ENCODE results near the gene TMEM86B. TPM values are rescaled to one million over a fixed set of nuclear protein-coding genes. Genes with fewer than 3 reads are reported as not detected.

Gene TMEM86B
- total RNA-seq, 1 donor from 2014 or later = 7.7 TPM

GRCh38 chr19:55264531-55264930 is 36.0 kb upstream of the TMEM86B start:
- no peaks in the 10 kb centered on the region for H3K27me3 Mint-ChIP-seq
- H3K27ac Mint-ChIP-seq = no peak overlapping the region
- H3K4me3 Mint-ChIP-seq = no peak overlapping the region
- intact Hi-C loops (cut with micrococcal nuclease) = no loop called here
- H3K36me3 Mint-ChIP-seq (ENCODE audit: low read depth) = peaks cover 21% of the 10 kb centered on the region
- peaks cover 7% of the 10 kb centered on the region for H3K4me1 Mint-ChIP-seq
- DNase-seq = no peak
- peaks cover 6% of the 10 kb centered on the region for H3K9me3 Mint-ChIP-seq

GRCh38 chr19:55262359-55262758 is 33.8 kb upstream of the TMEM86B start:
- H3K27ac Mint-ChIP-seq = no peak overlapping the region
- H3K27me3 Mint-ChIP-seq = peaks cover 2% of the 10 kb centered on the region
- H3K4me1 Mint-ChIP-seq = peaks cover 15% of the 10 kb centered on the region
- peaks cover 23% of the 10 kb centered on the region for H3K36me3 Mint-ChIP-seq (ENCODE audit: low read depth)
- intact Hi-C loops (cut with micrococcal nuclease) = no loop called here
- no peak for DNase-seq
- H3K9me3 Mint-ChIP-seq = peaks cover 6% of the 10 kb centered on the region
- H3K4me3 Mint-ChIP-seq = no peak overlapping the region

GRCh38 chr19:55261671-55262126 is 33.1 kb upstream of the TMEM86B start:
- peaks cover 6% of the 10 kb centered on the region for H3K9me3 Mint-ChIP-seq
- H3K27ac Mint-ChIP-seq = no peak overlapping the region
- H3K27me3 Mint-ChIP-seq = peaks cover 2% of the 10 kb centered on the region
- intact Hi-C loops (cut with micrococcal nuclease) = no loop called here
- H3K4me3 Mint-ChIP-seq = no peak overlapping the region
- peaks cover 27% of the 10 kb centered on the region for H3K36me3 Mint-ChIP-seq (ENCODE audit: low read depth)
- H3K4me1 Mint-ChIP-seq = peaks cover 20% of the 10 kb centered on the region
- DNase-seq = no peak

- no peaks in the 10 kb centered on the region for H3K9me3 Mint-ChIP-seq
- peaks cover 36% of the 10 kb centered on the region for H3K36me3 Mint-ChIP-seq (ENCODE audit: low read depth)
- H3K4me3 Mint-ChIP-seq = peak overlapping the region; percentile 89
- H3K27ac Mint-ChIP-seq = peak overlapping the region; percentile 99
- peaks cover 2% of the 10 kb centered on the region for H3K27me3 Mint-ChIP-seq
- DNase-seq = no peak
- peaks cover 38% of the 10 kb centered on the region for H3K4me1 Mint-ChIP-seq
- intact Hi-C loops (cut with micrococcal nuclease) = loop anchor here (1.0 to 10.0 kb wide), 9 partner anchors 21 to 1055 kb away; partner anchors contain the start of genes FIZ1, HSPBP1, LENG9 and PPP1R12C
These were observed 31.1 kb upstream of the TMEM86B start for GRCh38 chr19:55259540-55260210.

- H3K27me3 Mint-ChIP-seq = peaks cover 2% of the 10 kb centered on the region
- peak within 1 kb of the TSS; percentile 96 for H3K4me3 Mint-ChIP-seq
- intact Hi-C loops (cut with micrococcal nuclease) = loop anchor here (1.0 to 10.0 kb wide), 9 partner anchors 21 to 1054 kb away; partner anchors contain the start of genes FIZ1, HSPBP1, LENG9 and PPP1R12C
- H3K27ac Mint-ChIP-seq = peak within 1 kb of the TSS; percentile 99
- DNase-seq = peak; percentile 98
- H3K9me3 Mint-ChIP-seq = no peaks in the 10 kb centered on the region
- H3K36me3 Mint-ChIP-seq (ENCODE audit: low read depth) = peaks cover 36% of the 10 kb centered on the region
- peaks cover 44% of the 10 kb centered on the region for H3K4me1 Mint-ChIP-seq
These were observed 30.4 kb upstream of the TMEM86B start, which contains the start of gene PPP6R1 for GRCh38 chr19:55258828-55259539. Gene PPP6R1 (minus strand): TSS chr19:55259017. CDS start chr19:55247103, 11,914 bp downstream.

GRCh38 chr19:55258476-55258827 is 29.9 kb upstream of the TMEM86B start:
- peak; percentile 85 for DNase-seq
- intact Hi-C loops (cut with micrococcal nuclease) = loop anchor here (2.0 to 10.0 kb wide), 5 partner anchors 142 to 1054 kb away; partner anchors contain the start of genes LENG9, PPP1R12C, RPS9 and U2AF2
- Mint-ChIP-seq H3K27ac (peak overlapping the region; percentile 99), H3K4me1 (peaks cover 49% of the 10 kb centered on the region), H3K36me3 (ENCODE audit: low read depth) (peaks cover 41% of the 10 kb centered on the region), H3K4me3 (peak overlapping the region; percentile 89), H3K27me3 (peaks cover 2% of the 10 kb centered on the region), H3K9me3 (no peaks in the 10 kb centered on the region)

- intact Hi-C loops (cut with micrococcal nuclease) = loop anchor here (1.0 to 10.0 kb wide), 7 partner anchors 82 to 1053 kb away; partner anchors contain the start of genes DNAAF3, KMT5C, LENG9 and PPP1R12C
- peaks cover 2% of the 10 kb centered on the region for H3K27me3 Mint-ChIP-seq
- DNase-seq = peak; percentile 75
- H3K9me3 Mint-ChIP-seq = no peaks in the 10 kb centered on the region
- H3K36me3 Mint-ChIP-seq (ENCODE audit: low read depth) = peaks cover 37% of the 10 kb centered on the region
- peak overlapping the region; percentile 96 for H3K4me3 Mint-ChIP-seq
- peaks cover 55% of the 10 kb centered on the region for H3K4me1 Mint-ChIP-seq
- peak overlapping the region; percentile 96 for H3K27ac Mint-ChIP-seq
These were observed 29.2 kb upstream of the TMEM86B start for GRCh38 chr19:55257461-55258420.

GRCh38 chr19:55256562-55257460 is 28.2 kb upstream of the TMEM86B start:
- H3K27me3 Mint-ChIP-seq = peaks cover 2% of the 10 kb centered on the region
- H3K36me3 Mint-ChIP-seq (ENCODE audit: low read depth) = peaks cover 35% of the 10 kb centered on the region
- peak overlapping the region; percentile 96 for H3K27ac Mint-ChIP-seq
- peak; percentile 73 for DNase-seq
- intact Hi-C loops (cut with micrococcal nuclease) = loop anchor here (1.0 to 10.0 kb wide), 5 partner anchors 82 to 1052 kb away; partner anchors contain the start of genes DNAAF3, KMT5C, LENG9 and RPS9
- peaks cover 57% of the 10 kb centered on the region for H3K4me1 Mint-ChIP-seq
- no peaks in the 10 kb centered on the region for H3K9me3 Mint-ChIP-seq
- H3K4me3 Mint-ChIP-seq = peak overlapping the region; percentile 96

GRCh38 chr19:55255618-55256423 is 27.3 kb upstream of the TMEM86B start:
- H3K27me3 Mint-ChIP-seq = peaks cover 2% of the 10 kb centered on the region
- DNase-seq = peak; percentile 84
- H3K36me3 Mint-ChIP-seq (ENCODE audit: low read depth) = peaks cover 42% of the 10 kb centered on the region
- no peaks in the 10 kb centered on the region for H3K9me3 Mint-ChIP-seq
- H3K27ac Mint-ChIP-seq = peak overlapping the region; percentile 96
- intact Hi-C loops (cut with micrococcal nuclease) = loop anchor here (2.0 to 10.0 kb wide), 4 partner anchors 89 to 1051 kb away; partner anchors contain the start of genes DNAAF3, LENG9, RPS9 and U2AF2
- peak overlapping the region; percentile 96 for H3K4me3 Mint-ChIP-seq
- H3K4me1 Mint-ChIP-seq = peaks cover 67% of the 10 kb centered on the region

- H3K27ac Mint-ChIP-seq = peak overlapping the region; percentile 96
- peaks cover 65% of the 10 kb centered on the region for H3K4me1 Mint-ChIP-seq
- peaks cover 45% of the 10 kb centered on the region for H3K36me3 Mint-ChIP-seq (ENCODE audit: low read depth)
- intact Hi-C loops (cut with micrococcal nuclease) = loop anchor here (10.0 kb wide), 3 partner anchors 400 to 1050 kb away; partner anchors contain the start of genes LENG9, RPS9 and U2AF2
- peak overlapping the region; percentile 96 for H3K4me3 Mint-ChIP-seq
- DNase-seq = no peak
- peaks cover 2% of the 10 kb centered on the region for H3K27me3 Mint-ChIP-seq
- H3K9me3 Mint-ChIP-seq = no peaks in the 10 kb centered on the region
These were observed 26.0 kb upstream of the TMEM86B start for GRCh38 chr19:55254625-55254977.

- intact Hi-C loops (cut with micrococcal nuclease) = loop anchor here (10.0 kb wide), 3 partner anchors 401 to 1049 kb away; partner anchors contain the start of genes LENG9, RPS9 and U2AF2
- no peaks in the 10 kb centered on the region for H3K27me3 Mint-ChIP-seq
- peaks cover 62% of the 10 kb centered on the region for H3K4me1 Mint-ChIP-seq
- DNase-seq = peak; percentile 89
- peak overlapping the region; percentile 96 for H3K27ac Mint-ChIP-seq
- H3K36me3 Mint-ChIP-seq (ENCODE audit: low read depth) = peaks cover 43% of the 10 kb centered on the region
- peak overlapping the region; percentile 96 for H3K4me3 Mint-ChIP-seq
- H3K9me3 Mint-ChIP-seq = no peaks in the 10 kb centered on the region
These were observed 25.5 kb upstream of the TMEM86B start for GRCh38 chr19:55253842-55254624.

All from activated CD4-positive, alpha-beta T cell treated with anti-CD3 and anti-CD28 coated beads, Interleukin-2, amount 10 ng/mL, durations not matched to agents 24 days and 14 days (primary cell).